Thoracic aorta (tissue), 2 donors: Measurements from ENCODE around the gene NF1. TPM values are rescaled to one million over a fixed set of nuclear protein-coding genes. Genes with fewer than 3 reads are reported as not detected.

Source experiments
- ATAC-seq: fragments of 150-250 bp; one replicate; pipeline ENCODE4 v1.8.0; 2017; ENCODE audit warnings: low read depth; ENCODE audit not compliant: insufficient number of reproducible peaks, low FRiP score
- DNase-seq: peaks from one replicate; pipeline ENCODE4 v3.0.0-alpha.2; 2020; ENCODE audit warnings: low spot score
- H3K27ac ChIP-seq, 2 donors: fragments of 200-600 bp; sonication (generic); 1 replicate in 1 of 2; 2 replicates in 1 of 2; pipeline ENCODE4 v1.5.1; 2016; ENCODE audit warnings: mild to moderate bottlenecking in 2 of 2, moderate library complexity in 2 of 2
- H3K27me3 ChIP-seq: fragments of 200-600 bp; sonication (generic); replicated peaks from 2 replicates; pipeline ENCODE4 v1.6.0; 2016; ENCODE audit warnings: mild to moderate bottlenecking; ENCODE audit not compliant: insufficient read depth
- H3K36me3 ChIP-seq: fragments of 200-600 bp; sonication (generic); one replicate; pipeline ENCODE4 v1.5.1; 2016
- H3K4me1 ChIP-seq, 2 donors: fragments of 200-600 bp; sonication (generic); 1 replicate in 1 of 2; 2 replicates in 1 of 2; pipeline versions ENCODE4 v1.5.1 to v1.6.0; 2016; ENCODE audit warnings: low read depth in 2 of 2, mild to moderate bottlenecking in 1 of 2; ENCODE audit not compliant: control insufficient read depth in 1 of 2
- H3K4me3 ChIP-seq: fragments of 200-600 bp; sonication (generic); 2 replicates; pipeline ENCODE4 v1.5.1; 2016; ENCODE audit warnings: mild to moderate bottlenecking
- H3K9me3 ChIP-seq: fragments of 200-600 bp; sonication (generic); 2 replicates; pipeline ENCODE4 v1.5.1; 2016
- CTCF ChIP-seq: fragments of 200-600 bp; sonication (generic); IDR thresholded peaks from one replicate; pipeline ENCODE4 v1.5.1; 2019; ENCODE audit warnings: antibody characterized with exemption
- total RNA-seq, 2 donors: library from RNA; depleted of rRNA; stranded (reverse); fragments of >200 nt; gene quantifications; one replicate each; pipeline versions ENCODE4 v1.1.0 to v1.2.3, GENCODE V29; 2016

The NF1 gene
- total RNA-seq, 2 donors from 2014 or later, result 60.9 to 105 TPM

GRCh38 chr17:31386542-31387075, 291.8 kb downstream of the NF1 start:
- Histone ChIP-seq H3K27me3 (no peaks in the 10 kb centered on the region), H3K4me3 (no peak overlapping the region), H3K27ac (no peak overlapping the region), H3K9me3 (no peaks in the 10 kb centered on the region), H3K36me3 (no peaks in the 10 kb centered on the region), H3K4me1 (peaks cover 4% of the 10 kb centered on the region in 2 donors)
- ATAC-seq (no peak), DNase-seq (no peak)
- no peak for TF ChIP-seq CTCF

DNA sequence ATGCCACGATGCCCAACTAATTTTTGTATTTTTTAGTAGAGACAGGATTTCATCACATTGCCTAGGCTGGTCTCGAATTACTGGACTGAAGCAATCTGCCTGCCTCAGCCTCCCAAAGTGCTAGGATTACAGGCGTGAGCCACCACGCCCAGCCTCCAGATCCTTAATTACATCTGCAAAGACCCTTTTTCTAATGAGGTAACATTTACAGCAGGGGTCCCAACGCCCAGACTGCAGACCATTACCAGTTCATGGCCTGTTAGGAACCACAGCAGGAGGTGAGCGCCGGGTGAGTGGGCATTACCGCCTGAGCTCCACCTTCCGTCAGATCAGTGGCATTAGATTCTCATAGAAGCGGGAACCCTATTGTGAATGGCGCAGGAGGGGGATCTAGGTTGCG, 292.7 kb downstream of the NF1 start:
- DNase-seq (no peak), ATAC-seq (no peak)
- H3K4me3 ChIP-seq, result no peak overlapping the region
- H3K27me3 ChIP-seq, result peaks cover 5% of the 10 kb centered on the region
- H3K4me1 ChIP-seq, result peaks cover 8 to 11% of the 10 kb centered on the region in 2 donors
- no peak for TF ChIP-seq CTCF
- no peak overlapping the region for H3K27ac ChIP-seq
- no peaks in the 10 kb centered on the region for H3K9me3 ChIP-seq
- H3K36me3 ChIP-seq, result no peaks in the 10 kb centered on the region

DNA sequence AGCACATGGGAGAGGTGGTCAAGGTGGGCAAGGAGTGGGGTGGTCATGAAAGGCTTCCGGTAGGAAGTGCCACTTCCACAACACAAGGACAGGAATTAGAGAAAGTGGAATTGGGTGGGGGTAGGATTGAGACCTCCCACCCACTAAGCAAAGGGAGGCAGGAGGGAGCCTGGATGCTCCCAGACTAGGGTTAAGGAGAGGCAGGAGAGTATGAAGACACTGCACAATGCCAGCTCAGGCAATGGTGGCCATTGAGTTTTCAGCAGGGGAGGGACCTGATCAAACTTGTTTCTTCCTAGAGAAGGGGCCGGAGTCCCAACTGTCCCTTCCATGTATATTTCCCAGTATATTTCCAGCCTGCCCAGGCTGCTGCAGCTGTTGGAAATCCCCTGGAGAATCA, 293.6 kb downstream of the NF1 start:
- Histone ChIP-seq H3K9me3 (no peaks in the 10 kb centered on the region), H3K4me1 (peaks cover 8 to 11% of the 10 kb centered on the region in 2 donors), H3K27me3 (peaks cover 9% of the 10 kb centered on the region), H3K4me3 (no peak overlapping the region), H3K36me3 (no peaks in the 10 kb centered on the region), H3K27ac (no peak overlapping the region)
- DNase-seq (no peak), ATAC-seq (no peak)
- no peak for TF ChIP-seq CTCF

GRCh38 chr17:31388770-31389656, 294.2 kb downstream of the NF1 start:
- no peak overlapping the region for H3K4me3 ChIP-seq
- no peak overlapping the region for H3K27ac ChIP-seq
- TF ChIP-seq CTCF, result peak; percentile 50
- DNase-seq (no peak), ATAC-seq (no peak)
- peaks cover 13% of the 10 kb centered on the region for H3K27me3 ChIP-seq
- no peaks in the 10 kb centered on the region for H3K36me3 ChIP-seq
- peaks cover 8 to 11% of the 10 kb centered on the region in 2 donors for H3K4me1 ChIP-seq
- no peaks in the 10 kb centered on the region for H3K9me3 ChIP-seq

- Histone ChIP-seq H3K27ac (no peak overlapping the region), H3K4me3 (no peak overlapping the region), H3K27me3 (peaks cover 13% of the 10 kb centered on the region), H3K9me3 (no peaks in the 10 kb centered on the region), H3K4me1 (peaks cover 8 to 11% of the 10 kb centered on the region in 2 donors), H3K36me3 (no peaks in the 10 kb centered on the region)
- no peak for DNase-seq
- ATAC-seq, result no peak
- no peak for TF ChIP-seq CTCF
Observed at GRCh38 chr17:31389657-31390381, 295.0 kb downstream of the NF1 start.
